ENCODE results near the gene ZDHHC14.
"Not testable (repeated sequence)": the region's sequence is repeated elsewhere in the genome, so short reads cannot be mapped to it uniquely, and the experiment has no call there.

Gene ZDHHC14

DNA sequence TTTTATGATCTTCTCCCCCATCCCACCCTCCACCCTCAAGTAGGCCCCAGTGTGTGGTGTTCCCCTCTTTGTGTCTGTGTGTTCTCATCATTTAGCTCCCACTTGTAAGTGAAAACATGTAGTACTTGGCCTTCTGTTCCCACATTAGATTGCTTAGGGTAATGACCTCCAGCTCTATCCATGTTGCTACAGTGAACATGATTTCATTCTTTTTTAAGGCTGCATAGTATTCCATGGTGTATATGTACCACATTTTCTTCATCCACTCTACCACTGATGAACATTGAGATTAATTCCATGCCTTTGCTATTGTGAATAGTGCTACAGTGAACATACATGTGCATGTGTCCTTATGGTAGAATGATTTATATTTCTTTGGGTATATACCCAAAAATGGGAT lies 196.0 kb downstream of the ZDHHC14 start:
- not testable (repeated sequence) for H3K27ac ChIP-seq (ENCODE audit: low read depth, low read length); H3K9me3 ChIP-seq (ENCODE audit: low read length); H3K36me3 ChIP-seq (ENCODE audit: insufficient read depth, low read length); H3K9ac ChIP-seq (ENCODE audit: low read length); H3K4me1 ChIP-seq (ENCODE audit: insufficient read depth, low read length); H3K4me3 ChIP-seq (ENCODE audit: low read depth in 1 of 2, low read length in 2 of 2); H3K27me3 ChIP-seq (ENCODE audit: control insufficient read depth in 1 of 2, insufficient read depth in 2 of 2, low read length in 2 of 2)

DNA sequence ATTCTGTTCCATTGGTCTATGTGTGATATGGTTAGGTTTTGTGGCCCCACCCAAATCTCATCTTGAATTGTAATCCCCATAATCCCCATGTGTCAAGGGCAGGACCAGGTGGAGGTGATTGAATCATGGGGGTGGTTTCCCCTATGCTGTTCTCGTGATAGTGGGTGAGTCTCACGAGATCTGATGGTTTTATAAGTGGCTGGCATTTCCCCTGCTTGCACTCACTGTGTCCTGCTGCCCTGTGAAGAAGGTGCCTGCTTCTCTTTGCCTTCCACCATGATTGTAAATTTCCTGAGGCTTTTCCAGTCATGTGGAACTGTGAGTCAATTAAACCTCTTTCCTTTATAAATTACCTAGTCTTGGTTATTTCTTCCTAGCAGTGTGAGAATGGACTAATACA lies 197.5 kb downstream of the ZDHHC14 start:
- H3K27me3 ChIP-seq (ENCODE audit: control insufficient read depth in 1 of 2, insufficient read depth in 2 of 2, low read length in 2 of 2); H3K9ac ChIP-seq (ENCODE audit: low read length); H3K4me3 ChIP-seq (ENCODE audit: low read depth in 1 of 2, low read length in 2 of 2); H3K4me1 ChIP-seq (ENCODE audit: insufficient read depth, low read length); H3K27ac ChIP-seq (ENCODE audit: low read depth, low read length); H3K9me3 ChIP-seq (ENCODE audit: low read length); H3K36me3 ChIP-seq (ENCODE audit: insufficient read depth, low read length): not testable (repeated sequence)

DNA sequence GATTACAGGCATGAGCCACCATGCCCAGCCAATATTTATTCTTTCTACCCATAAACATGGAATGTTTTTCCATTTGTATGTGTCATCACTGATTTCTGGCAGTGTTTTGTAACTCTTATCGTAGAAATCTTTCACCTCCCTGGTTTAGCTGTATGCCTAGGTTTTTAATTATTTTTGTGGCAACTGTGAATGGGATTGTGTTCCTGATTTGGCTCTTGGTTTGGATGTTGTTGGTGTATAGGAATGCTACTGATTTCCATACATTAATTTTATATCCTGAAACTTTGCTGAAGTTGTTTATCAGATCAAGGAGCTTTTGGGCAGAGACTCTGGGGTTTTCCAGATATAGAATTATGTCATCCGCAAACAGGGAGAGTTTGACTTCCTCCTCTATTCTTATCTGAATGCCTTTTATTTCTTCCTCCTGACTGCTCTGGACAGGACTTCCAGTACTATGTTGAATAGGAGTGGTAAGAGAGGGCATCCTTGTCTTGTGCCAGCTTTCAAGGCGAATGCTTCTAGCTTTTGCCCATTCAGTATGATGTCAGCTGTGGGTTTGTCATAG lies 198.6 kb downstream of the ZDHHC14 start:
- no peaks in the 10 kb centered on the region for H3K27me3 ChIP-seq (ENCODE audit: control insufficient read depth in 1 of 2, insufficient read depth in 2 of 2, low read length in 2 of 2)
- no peaks in the 10 kb centered on the region for H3K4me1 ChIP-seq (ENCODE audit: insufficient read depth, low read length)
- H3K9me3 ChIP-seq (ENCODE audit: low read length) = no peaks in the 10 kb centered on the region
- no peak overlapping the region for H3K27ac ChIP-seq (ENCODE audit: low read depth, low read length)
- no peak overlapping the region for H3K9ac ChIP-seq (ENCODE audit: low read length)
- no peaks in the 10 kb centered on the region for H3K36me3 ChIP-seq (ENCODE audit: insufficient read depth, low read length)
- H3K4me3 ChIP-seq (ENCODE audit: low read depth in 1 of 2, low read length in 2 of 2) = no peak overlapping the region

DNA sequence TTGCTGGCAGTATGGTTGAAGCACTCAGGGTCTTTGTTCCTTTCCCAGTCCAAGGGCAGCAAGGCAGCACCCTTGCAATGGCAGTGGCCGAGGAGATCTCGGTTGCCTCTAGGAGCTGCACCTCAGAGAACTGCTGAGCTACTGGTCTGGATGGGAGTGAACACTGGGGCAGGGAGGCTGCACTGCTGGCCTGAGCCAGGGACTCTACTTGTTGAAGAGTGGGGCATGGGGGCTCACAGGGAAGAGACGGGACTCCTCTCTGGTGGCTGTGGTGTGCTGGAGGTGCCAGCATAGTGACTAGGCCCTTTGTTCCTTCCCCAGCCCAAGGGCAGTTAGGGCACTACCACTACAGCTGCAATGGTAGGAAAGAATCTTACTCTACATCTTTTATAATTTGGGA lies 203.0 kb downstream of the ZDHHC14 start:
- no peak overlapping the region for H3K4me3 ChIP-seq (ENCODE audit: low read depth in 1 of 2, low read length in 2 of 2)
- H3K4me1 ChIP-seq (ENCODE audit: insufficient read depth, low read length) = no peaks in the 10 kb centered on the region

DNA sequence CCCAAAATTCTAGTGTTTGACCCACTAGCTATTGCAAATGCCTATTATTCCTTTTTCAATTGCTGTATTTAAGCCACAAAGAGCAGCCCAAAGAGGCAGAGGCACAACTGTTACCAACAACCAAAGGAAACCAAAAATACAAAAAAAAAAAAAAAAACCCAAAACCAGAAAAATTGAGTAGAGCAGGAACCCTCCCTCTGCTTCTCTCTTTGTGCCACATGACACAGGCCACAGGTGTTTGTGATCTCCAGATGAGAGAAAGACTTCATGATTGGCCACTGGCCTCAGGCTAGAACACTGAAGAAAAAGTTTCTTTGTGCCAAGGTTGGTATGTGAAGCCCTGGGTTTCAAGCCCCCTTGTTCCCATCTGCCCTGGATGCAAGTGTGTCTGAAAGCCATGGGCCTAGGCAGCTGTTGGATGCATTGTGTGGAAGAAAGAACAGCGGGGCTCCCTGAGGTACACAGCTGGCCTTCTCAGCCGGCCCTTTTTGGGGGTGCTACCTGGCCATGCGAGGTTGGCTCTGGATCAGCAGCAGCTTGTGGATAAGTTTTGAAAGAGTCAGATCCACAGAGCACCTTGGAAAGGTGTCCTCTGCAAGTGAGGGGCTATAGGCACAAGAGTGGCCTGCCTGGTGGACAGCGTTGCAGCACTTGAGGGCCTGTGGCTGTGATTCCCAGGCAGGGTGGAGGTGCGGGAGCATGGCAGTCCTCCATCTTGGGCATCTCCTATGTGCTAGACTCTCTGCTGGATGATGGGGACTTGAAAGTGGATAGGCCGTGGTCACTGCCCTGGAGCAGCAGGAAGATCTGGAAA lies 204.5 kb downstream of the ZDHHC14 start:
- no peaks in the 10 kb centered on the region for H3K9me3 ChIP-seq (ENCODE audit: low read length)
- no peak overlapping the region for H3K27ac ChIP-seq (ENCODE audit: low read depth, low read length)
- no peaks in the 10 kb centered on the region for H3K27me3 ChIP-seq (ENCODE audit: control insufficient read depth in 1 of 2, insufficient read depth in 2 of 2, low read length in 2 of 2)
- H3K36me3 ChIP-seq (ENCODE audit: insufficient read depth, low read length) = no peaks in the 10 kb centered on the region
- no peak overlapping the region for H3K4me3 ChIP-seq (ENCODE audit: low read depth in 1 of 2, low read length in 2 of 2)
- H3K4me1 ChIP-seq (ENCODE audit: insufficient read depth, low read length) = no peaks in the 10 kb centered on the region
- no peak overlapping the region for H3K9ac ChIP-seq (ENCODE audit: low read length)

More for the DNA sequence above, 203.0 kb downstream of the ZDHHC14 start:
- H3K27ac ChIP-seq (ENCODE audit: low read depth, low read length) = no peak overlapping the region
- no peaks in the 10 kb centered on the region for H3K9me3 ChIP-seq (ENCODE audit: low read length)
- no peaks in the 10 kb centered on the region for H3K36me3 ChIP-seq (ENCODE audit: insufficient read depth, low read length)
- H3K9ac ChIP-seq (ENCODE audit: low read length) = no peak overlapping the region
- no peaks in the 10 kb centered on the region for H3K27me3 ChIP-seq (ENCODE audit: control insufficient read depth in 1 of 2, insufficient read depth in 2 of 2, low read length in 2 of 2)

DNA sequence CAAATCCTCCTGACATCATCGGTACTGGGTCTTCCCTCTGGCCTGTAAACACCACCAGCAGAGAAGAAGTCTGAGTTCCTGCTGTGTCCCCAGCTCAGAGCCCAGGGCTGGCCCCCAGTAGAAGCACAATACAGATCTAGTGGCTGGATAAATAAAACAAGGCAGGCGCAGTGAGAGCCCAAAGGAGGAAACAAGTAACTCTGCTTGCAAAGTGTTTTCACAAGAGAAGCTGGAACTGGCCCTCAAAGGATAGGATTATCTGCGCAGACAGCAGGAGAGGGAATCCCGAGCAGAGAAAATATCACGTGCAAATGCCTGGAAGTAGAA lies 205.1 kb downstream of the ZDHHC14 start:
- Histone ChIP-seq H3K36me3 (ENCODE audit: insufficient read depth, low read length) (no peaks in the 10 kb centered on the region), H3K27ac (ENCODE audit: low read depth, low read length) (no peak overlapping the region), H3K4me3 (ENCODE audit: low read depth in 1 of 2, low read length in 2 of 2) (no peak overlapping the region)

DNA sequence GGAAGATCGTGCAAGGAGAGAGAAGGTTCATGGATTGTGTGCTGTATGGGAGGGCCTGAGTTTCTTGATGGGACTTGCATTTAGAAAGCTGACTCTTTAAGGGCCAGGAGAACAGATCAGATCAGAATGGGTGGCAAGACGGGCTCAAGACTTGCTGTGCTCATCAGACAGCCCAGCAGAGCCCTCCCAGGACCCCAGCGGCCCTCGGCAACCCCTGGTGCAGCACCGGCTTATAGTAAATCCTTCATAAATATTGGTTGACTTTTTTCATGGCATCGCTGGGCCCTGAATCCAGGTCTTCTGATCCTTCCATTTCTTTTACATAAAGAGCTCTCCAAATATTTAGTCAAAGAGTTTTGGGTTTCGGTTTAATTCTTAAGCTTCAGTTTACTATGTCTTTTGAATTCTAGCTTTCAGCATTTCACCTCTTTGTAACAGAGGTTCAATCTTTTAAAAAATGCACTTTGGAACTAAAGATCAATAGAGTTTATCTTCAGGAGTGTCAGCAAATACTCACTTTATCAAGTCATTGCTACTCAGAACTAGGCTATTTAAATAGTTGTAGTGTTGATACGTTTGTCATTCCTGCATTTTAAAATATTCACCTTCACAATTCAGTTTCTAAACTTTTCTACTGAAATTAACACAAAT lies 205.6 kb downstream of the ZDHHC14 start:
- Histone ChIP-seq H3K27me3 (ENCODE audit: control insufficient read depth in 1 of 2, insufficient read depth in 2 of 2, low read length in 2 of 2) (no peaks in the 10 kb centered on the region), H3K9me3 (ENCODE audit: low read length) (no peaks in the 10 kb centered on the region), H3K9ac (ENCODE audit: low read length) (no peak overlapping the region), H3K36me3 (ENCODE audit: insufficient read depth, low read length) (no peaks in the 10 kb centered on the region), H3K4me3 (ENCODE audit: low read depth in 1 of 2, low read length in 2 of 2) (no peak overlapping the region), H3K27ac (ENCODE audit: low read depth, low read length) (no peak overlapping the region), H3K4me1 (ENCODE audit: insufficient read depth, low read length) (no peaks in the 10 kb centered on the region)

More for the DNA sequence above, 205.1 kb downstream of the ZDHHC14 start:
- H3K4me1 ChIP-seq (ENCODE audit: insufficient read depth, low read length) = no peaks in the 10 kb centered on the region
- H3K9ac ChIP-seq (ENCODE audit: low read length) = no peak overlapping the region
- H3K27me3 ChIP-seq (ENCODE audit: control insufficient read depth in 1 of 2, insufficient read depth in 2 of 2, low read length in 2 of 2) = no peaks in the 10 kb centered on the region
- no peaks in the 10 kb centered on the region for H3K9me3 ChIP-seq (ENCODE audit: low read length)

DNA sequence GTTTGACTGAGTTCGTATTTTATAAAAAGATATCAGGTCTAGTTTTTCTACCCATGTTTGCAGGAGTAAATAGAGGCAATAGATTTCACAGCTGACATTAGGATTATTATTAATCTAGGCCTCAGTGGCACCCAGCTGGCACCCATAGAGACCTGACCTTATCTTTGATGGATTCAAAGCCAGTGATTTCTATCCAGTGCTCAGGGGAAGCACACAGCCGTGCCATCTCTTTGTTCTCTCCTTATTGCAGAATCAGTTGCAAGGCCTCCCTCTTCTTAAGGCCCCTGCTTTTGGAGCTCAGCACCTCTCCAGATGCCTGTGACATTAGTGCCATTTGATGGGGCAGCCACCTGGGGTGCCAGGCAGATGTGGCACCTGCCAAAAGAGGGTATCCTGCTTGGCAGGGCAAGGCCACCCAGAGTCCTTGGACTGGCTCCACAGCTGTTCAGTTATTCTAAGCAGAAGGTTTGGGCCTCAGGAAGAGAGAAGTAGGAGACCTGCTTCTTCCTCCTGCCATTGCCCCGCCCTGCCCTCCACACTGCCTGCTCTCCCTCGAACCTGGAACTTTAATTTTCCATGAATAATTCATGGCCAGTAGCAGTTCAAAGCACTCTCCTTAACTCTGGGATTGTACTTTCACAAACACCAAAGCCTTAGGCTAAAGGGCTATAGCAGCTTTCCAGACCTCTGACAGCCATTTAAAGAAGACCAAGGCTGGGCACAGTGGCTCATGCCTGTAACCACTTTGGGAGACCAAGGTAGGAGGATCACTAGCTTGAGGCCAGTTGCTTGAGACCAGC lies 206.3 kb downstream of the ZDHHC14 start:
- no peak overlapping the region for H3K27ac ChIP-seq (ENCODE audit: low read depth, low read length)
- H3K27me3 ChIP-seq (ENCODE audit: control insufficient read depth in 1 of 2, insufficient read depth in 2 of 2, low read length in 2 of 2) = no peaks in the 10 kb centered on the region
- no peaks in the 10 kb centered on the region for H3K9me3 ChIP-seq (ENCODE audit: low read length)
- H3K4me3 ChIP-seq (ENCODE audit: low read depth in 1 of 2, low read length in 2 of 2) = no peak overlapping the region
- no peaks in the 10 kb centered on the region for H3K36me3 ChIP-seq (ENCODE audit: insufficient read depth, low read length)
- H3K9ac ChIP-seq (ENCODE audit: low read length) = no peak overlapping the region
- no peaks in the 10 kb centered on the region for H3K4me1 ChIP-seq (ENCODE audit: insufficient read depth, low read length)

DNA sequence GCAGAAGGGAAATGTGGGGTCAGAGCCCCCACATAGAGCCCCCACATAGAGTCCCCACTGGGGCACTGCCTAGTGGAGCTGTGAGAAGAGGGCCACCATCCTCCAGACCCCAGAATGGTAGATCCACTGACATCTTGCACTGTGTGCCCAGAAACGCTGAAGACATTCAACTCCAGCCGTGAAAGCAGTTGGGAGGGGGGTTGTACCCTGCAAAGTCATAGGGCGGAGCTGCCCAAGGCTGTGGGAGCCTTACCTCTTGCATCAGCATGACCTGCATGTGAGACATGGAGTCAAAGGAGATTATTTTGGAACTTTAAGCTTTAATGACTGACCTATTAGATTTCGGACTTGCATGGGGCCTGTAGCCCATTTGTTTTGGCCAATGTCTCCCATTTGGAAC lies 209.7 kb downstream of the ZDHHC14 start:
- not testable (repeated sequence) for H3K4me1 ChIP-seq (ENCODE audit: insufficient read depth, low read length); H3K27ac ChIP-seq (ENCODE audit: low read depth, low read length); H3K9me3 ChIP-seq (ENCODE audit: low read length); H3K27me3 ChIP-seq (ENCODE audit: control insufficient read depth in 1 of 2, insufficient read depth in 2 of 2, low read length in 2 of 2); H3K4me3 ChIP-seq (ENCODE audit: low read depth in 1 of 2, low read length in 2 of 2); H3K9ac ChIP-seq (ENCODE audit: low read length); H3K36me3 ChIP-seq (ENCODE audit: insufficient read depth, low read length)

DNA sequence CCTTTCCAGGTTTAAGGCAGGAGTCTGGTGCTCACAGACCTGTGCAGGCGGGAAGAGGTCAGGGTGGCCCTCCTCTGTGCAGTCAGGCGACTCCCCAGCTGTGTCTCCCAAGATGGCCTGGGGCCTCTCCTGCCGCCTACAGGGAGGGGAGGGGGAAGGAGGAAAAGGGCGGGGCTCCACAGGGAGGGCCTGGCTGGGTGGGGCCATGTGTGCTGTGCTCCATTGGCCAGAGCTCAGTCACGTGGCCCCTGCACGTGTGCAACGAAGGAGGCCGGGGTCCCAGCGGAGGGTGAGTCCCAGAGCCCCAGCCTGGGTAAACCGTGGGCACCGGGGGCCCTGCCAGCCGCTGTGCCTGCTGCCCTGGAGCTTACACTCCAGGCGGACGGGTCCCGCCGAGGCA lies 211.6 kb downstream of the ZDHHC14 start:
- Histone ChIP-seq H3K27ac (ENCODE audit: low read depth, low read length) (no peak overlapping the region), H3K9me3 (ENCODE audit: low read length) (no peaks in the 10 kb centered on the region), H3K4me3 (ENCODE audit: low read depth in 1 of 2, low read length in 2 of 2) (no peak overlapping the region), H3K4me1 (ENCODE audit: insufficient read depth, low read length) (peaks cover 9% of the 10 kb centered on the region), H3K9ac (ENCODE audit: low read length) (no peak overlapping the region), H3K27me3 (ENCODE audit: control insufficient read depth in 1 of 2, insufficient read depth in 2 of 2, low read length in 2 of 2) (no peaks in the 10 kb centered on the region), H3K36me3 (ENCODE audit: insufficient read depth, low read length) (no peaks in the 10 kb centered on the region)

DNA sequence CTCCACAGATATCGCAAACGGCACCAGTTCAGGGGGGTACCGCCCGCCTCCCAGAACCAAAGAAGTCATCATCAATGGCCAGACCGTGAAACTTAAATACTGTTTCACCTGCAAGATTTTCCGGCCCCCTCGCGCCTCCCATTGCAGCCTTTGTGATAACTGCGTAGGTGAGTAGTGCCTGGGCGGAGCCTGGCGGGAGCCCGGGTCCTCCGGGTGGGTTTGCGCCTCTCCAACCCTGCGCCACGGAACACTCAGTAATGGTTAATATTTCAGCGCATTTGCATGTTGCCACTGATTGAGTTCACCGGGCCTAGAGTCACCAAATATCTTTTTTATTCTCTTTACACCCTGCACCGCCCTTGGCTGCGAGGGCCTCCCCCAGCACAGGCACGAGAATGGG lies 212.0 kb downstream of the ZDHHC14 start:
- Histone ChIP-seq H3K27me3 (ENCODE audit: control insufficient read depth in 1 of 2, insufficient read depth in 2 of 2, low read length in 2 of 2) (no peaks in the 10 kb centered on the region), H3K4me1 (ENCODE audit: insufficient read depth, low read length) (peaks cover 13% of the 10 kb centered on the region), H3K9ac (ENCODE audit: low read length) (no peak overlapping the region), H3K27ac (ENCODE audit: low read depth, low read length) (no peak overlapping the region), H3K36me3 (ENCODE audit: insufficient read depth, low read length) (no peaks in the 10 kb centered on the region), H3K9me3 (ENCODE audit: low read length) (no peaks in the 10 kb centered on the region), H3K4me3 (ENCODE audit: low read depth in 1 of 2, low read length in 2 of 2) (no peak overlapping the region)

All from muscle layer of colon (tissue), 2 donors.